Tracheal epithelial cell (primary cell): Measurements from ENCODE around the gene SGTB. TPM values are rescaled to one million over a fixed set of nuclear protein-coding genes. Genes with fewer than 3 reads are reported as not detected.

ENCODE experiments used
- total RNA-seq: library from RNA; depleted of rRNA; stranded (reverse); fragments of >200 nt; gene quantifications from 2 replicates; pipeline ENCODE4 v1.2.1, GENCODE V29; 2014

SGTB gene, protein sequence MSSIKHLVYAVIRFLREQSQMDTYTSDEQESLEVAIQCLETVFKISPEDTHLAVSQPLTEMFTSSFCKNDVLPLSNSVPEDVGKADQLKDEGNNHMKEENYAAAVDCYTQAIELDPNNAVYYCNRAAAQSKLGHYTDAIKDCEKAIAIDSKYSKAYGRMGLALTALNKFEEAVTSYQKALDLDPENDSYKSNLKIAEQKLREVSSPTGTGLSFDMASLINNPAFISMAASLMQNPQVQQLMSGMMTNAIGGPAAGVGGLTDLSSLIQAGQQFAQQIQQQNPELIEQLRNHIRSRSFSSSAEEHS
- total RNA-seq, result 7.5 and 12.3 TPM in 2 replicates

GRCh38 chr5:65721720-65722574, at the start of gene SGTB, which contains the start of gene NLN:
Gene SGTB, minus strand, starts transcription at chr5:65722109. Its CDS starts 1,302 bp downstream, at chr5:65720807.
Gene NLN, plus strand, starts transcription at chr5:65722205. Its CDS starts 169 bp downstream, at chr5:65722374.

GRCh38 chr5:65624571-65625555, 97.0 kb downstream of the SGTB start, which contains the start of the genes SHLD3 and TRAPPC13:
Gene SHLD3, plus strand, starts transcription at chr5:65625027. Its CDS starts 4,561 bp downstream, at chr5:65629588.
Gene TRAPPC13, plus strand, starts transcription at chr5:65625027. Its CDS starts 34 bp downstream, at chr5:65625061.

GRCh38 chr5:65624025-65624570, 97.8 kb downstream of the SGTB start, which contains the start of gene TRIM23:
Gene TRIM23, minus strand, starts transcription at chr5:65624333. Its CDS starts 59 bp downstream, at chr5:65624274.

Other genes starting within 250 kb of the SGTB start
- gene ADAMTS6, start 240.2 kb downstream of the SGTB start, total RNA-seq, result 17.1 and 34.0 TPM in 2 replicates
- 1.5 and 7.5 TPM in 2 replicates for gene CENPK, start 158.9 kb downstream of the SGTB start, total RNA-seq
- gene PPWD1, start 158.8 kb downstream of the SGTB start, total RNA-seq, result 17.5 and 21.2 TPM in 2 replicates
- gene TRIM23, start 97.8 kb downstream of the SGTB start, total RNA-seq, result 18.3 and 18.8 TPM in 2 replicates
- 3.6 and 3.9 TPM in 2 replicates for gene SHLD3, start 97.1 kb downstream of the SGTB start, total RNA-seq
- 15.7 and 22.0 TPM in 2 replicates for gene TRAPPC13, start 97.1 kb downstream of the SGTB start, total RNA-seq
- 39.9 and 62.7 TPM in 2 replicates for gene NLN, start 96 bp upstream of the SGTB start, total RNA-seq
- gene ERBIN, start 204.5 kb upstream of the SGTB start, total RNA-seq, result 49.7 and 49.9 TPM in 2 replicates